ENCODE measurements around the gene OR10J5.
"Not testable (repeated sequence)": the region's sequence is repeated elsewhere in the genome, so short reads cannot be mapped to it uniquely, and the experiment has no call there.

Gene OR10J5

GRCh38 chr1:159560599-159560998 lies 24.8 kb upstream of the OR10J5 start:
- CTCF ChIA-PET, result interaction anchor here (1.4 kb wide), 1 partner anchor 12 kb away, joined by 4 read pairs; no protein-coding TSS in a partner anchor
- POLR2A ChIA-PET, result no interaction called here
- TF ChIP-seq CTCF (IDR thresholded peaks at IDR 0.05; ENCODE audit: control extremely low read depth, extremely low read depth, low read depth, missing control alignments), result no peak
- no peak for DNase-seq (ENCODE audit: extremely low spot score)

DNA sequence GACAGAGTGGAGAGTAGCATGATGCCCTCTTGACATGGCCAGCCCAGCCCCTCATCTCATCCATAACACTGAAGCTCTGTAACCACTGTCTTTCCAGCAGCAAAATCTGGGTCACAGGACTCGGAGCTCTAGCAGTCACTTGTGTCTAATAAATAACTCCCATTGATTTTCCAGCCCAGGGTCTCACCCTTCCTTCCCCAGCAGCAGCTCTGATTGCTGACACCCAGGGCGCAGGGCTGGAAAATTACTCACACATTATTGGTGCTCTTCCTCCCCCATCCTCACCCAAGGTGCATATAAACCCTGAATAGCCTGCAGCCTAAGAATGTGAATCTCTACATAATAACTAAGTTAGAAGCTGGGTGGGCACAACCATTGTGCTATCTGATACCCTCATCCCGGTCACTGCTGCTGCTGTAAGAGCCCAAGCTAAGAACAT lies 21.1 kb upstream of the OR10J5 start:
- no peak for DNase-seq (ENCODE audit: extremely low spot score)
- ChIA-PET CTCF (interaction anchor here (1.3 to 1.8 kb wide), 2 partner anchors 9 to 24 kb away, joined by 3 to 5 read pairs; no protein-coding TSS in a partner anchor), POLR2A (no interaction called here)
- no peak for TF ChIP-seq CTCF (IDR thresholded peaks at IDR 0.05; ENCODE audit: control extremely low read depth, extremely low read depth, low read depth, missing control alignments)

- TF ChIP-seq CTCF (IDR thresholded peaks at IDR 0.05; ENCODE audit: control extremely low read depth, extremely low read depth, low read depth, missing control alignments), result no peak
- POLR2A ChIA-PET, result no interaction called here
- CTCF ChIA-PET, result no interaction called here
These were observed 18.9 kb upstream of the OR10J5 start for GRCh38 chr1:159554696-159555095.

GRCh38 chr1:159554261-159554660 lies 18.5 kb upstream of the OR10J5 start:
- TF ChIP-seq CTCF (IDR thresholded peaks at IDR 0.05; ENCODE audit: control extremely low read depth, extremely low read depth, low read depth, missing control alignments), result no peak

More at GRCh38 chr1:159554696-159555095, 18.9 kb upstream of the OR10J5 start:
- DNase-seq (ENCODE audit: extremely low spot score), result no peak

GRCh38 chr1:159548126-159548525 lies 12.3 kb upstream of the OR10J5 start:
- ChIA-PET CTCF (interaction anchor here (1.6 to 2.1 kb wide), 2 partner anchors 9 to 12 kb away, joined by 4 to 5 read pairs; no protein-coding TSS in a partner anchor), POLR2A (no interaction called here)
- DNase-seq (ENCODE audit: extremely low spot score), result no peak
- TF ChIP-seq CTCF (IDR thresholded peaks at IDR 0.05; ENCODE audit: control extremely low read depth, extremely low read depth, low read depth, missing control alignments), result no peak

More at GRCh38 chr1:159554261-159554660, 18.5 kb upstream of the OR10J5 start:
- DNase-seq (ENCODE audit: extremely low spot score), result no peak
- CTCF ChIA-PET, result no interaction called here
- POLR2A ChIA-PET, result no interaction called here

DNA sequence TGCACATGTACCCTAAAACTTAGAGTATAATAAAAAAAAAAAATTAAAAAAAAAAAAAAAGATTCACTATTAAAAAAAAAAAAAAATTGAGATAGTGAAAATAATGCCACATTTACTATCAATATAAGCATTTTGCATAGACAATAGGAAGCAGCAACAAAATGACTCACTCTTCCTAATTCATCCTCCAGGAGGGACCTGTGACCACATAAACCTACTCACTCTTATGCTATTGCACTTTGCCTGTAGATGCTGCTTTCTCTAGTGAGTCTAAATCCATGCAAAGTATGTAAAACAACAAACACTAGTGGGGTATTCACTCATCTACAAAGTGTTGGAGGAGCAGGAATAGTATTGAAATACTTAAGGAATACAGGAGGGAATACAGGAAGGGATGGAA lies 2.9 kb downstream of the OR10J5 start:
- TF ChIP-seq CTCF (IDR thresholded peaks at IDR 0.05; ENCODE audit: control extremely low read depth, extremely low read depth, low read depth, missing control alignments), result no peak
- no peak for DNase-seq (ENCODE audit: extremely low spot score)
- POLR2A ChIA-PET, result no interaction called here
- CTCF ChIA-PET, result no interaction called here

- DNase-seq (ENCODE audit: extremely low spot score); CTCF ChIA-PET; POLR2A ChIA-PET: not testable (repeated sequence)
These were observed 11.0 kb downstream of the OR10J5 start for GRCh38 chr1:159524792-159525191.

All from GM10248 (cell line).